ENCODE results near the gene MFAP1. TPM values are rescaled to one million over a fixed set of nuclear protein-coding genes. Genes with fewer than 3 reads are reported as not detected.

The MFAP1 gene
- total and polyA plus RNA-seq, 4 donors = 7.9 to 8.3 (median 8.1) TPM

- Histone ChIP-seq H3K27ac (ENCODE audit: low read depth in 1 of 2, low read length in 2 of 2) (no peak overlapping the region), H3K27me3 (ENCODE audit: control insufficient read depth in 4 of 4, insufficient read depth in 4 of 4, low read length in 3 of 4) (no peaks in the 10 kb centered on the region), H3K36me3 (ENCODE audit: control insufficient read depth in 4 of 4, insufficient read depth in 3 of 4, low read depth in 1 of 4, low read length in 3 of 4) (peaks cover 6 to 48% (median 43%) of the 10 kb centered on the region in 4 donors), H3K4me1 (ENCODE audit: control insufficient read depth in 4 of 4, insufficient read depth in 4 of 4, low read length in 3 of 4) (peaks cover 0 to 21% (median 11%) of the 10 kb centered on the region in 4 donors), H3K9ac (ENCODE audit: low read depth in 1 of 2, low read length in 2 of 2) (no peak overlapping the region), H3K9me3 (ENCODE audit: control insufficient read depth in 4 of 4, low read length in 3 of 4) (no peaks in the 10 kb centered on the region), H3K4me3 (ENCODE audit: low read depth in 1 of 3, low read length in 3 of 3) (no peak overlapping the region)
- no peak for DNase-seq (ENCODE audit: low spot score)
- TF ChIP-seq SP1 (IDR thresholded peaks at IDR 0.05) (no peak), RXRA (IDR thresholded peaks at IDR 0.05) (no peak), MAX (IDR thresholded peaks at IDR 0.05) (no peak), JUND (IDR thresholded peaks at IDR 0.05) (no peak), GABPA (IDR thresholded peaks at IDR 0.05 in 1 of 2, conservative IDR thresholded peaks at IDR 0.05 in 1 of 2) (no peak), NR2F2 (IDR thresholded peaks at IDR 0.05) (no peak), ATF3 (IDR thresholded peaks at IDR 0.05) (no peak), HNF4G (IDR thresholded peaks at IDR 0.05) (no peak), TAF1 (conservative IDR thresholded peaks at IDR 0.05) (no peak), YY1 (IDR thresholded peaks at IDR 0.05) (no peak), ZBTB33 (IDR thresholded peaks at IDR 0.05) (no peak), CTCF (IDR thresholded peaks at IDR 0.05; ENCODE audit: low read depth, low read length, missing input control) (no peak), FOXA2 (IDR thresholded peaks at IDR 0.05) (no peak), FOXA1 (IDR thresholded peaks at IDR 0.05) (no peak), REST (IDR thresholded peaks at IDR 0.05) (no peak), HNF4A (conservative IDR thresholded peaks at IDR 0.05) (no peak), RAD21 (IDR thresholded peaks at IDR 0.05) (no peak), EGR1 (IDR thresholded peaks at IDR 0.05; ENCODE audit: low read depth in 2 of 2) (no peak)
- WGBS = 65% methylated on average over 4 of the region's 4 CpGs
Observed at GRCh38 chr15:43774062-43774461, 50.4 kb downstream of the MFAP1 start.

Data from liver (tissue), 9 donors.